HUES64 (cell line): ENCODE data around the gene CD177.
"Not testable (repeated sequence)": the region's sequence is repeated elsewhere in the genome, so short reads cannot be mapped to it uniquely, and the experiment has no call there.

Experiments used
- H3K27ac ChIP-seq: 2 replicates; pipeline ENCODE4 v1.7.0; 2013; ENCODE audit warnings: low read depth, low read length, inconsistent platforms
- H3K27me3 ChIP-seq: 2 replicates; pipeline ENCODE4 v1.6.1; 2013; ENCODE audit warnings: mild to moderate bottlenecking, low read length; ENCODE audit not compliant: insufficient read depth
- H3K36me3 ChIP-seq: 2 replicates; pipeline ENCODE4 v1.6.1; 2013; ENCODE audit warnings: mild to moderate bottlenecking, low read length; ENCODE audit not compliant: insufficient read depth
- H3K4me1 ChIP-seq: 2 replicates; pipeline ENCODE4 v1.6.1; 2013; ENCODE audit warnings: mild to moderate bottlenecking, low read length, moderate library complexity; ENCODE audit not compliant: insufficient read depth
- H3K4me3 ChIP-seq: 2 replicates; pipeline ENCODE4 v1.5.1; 2013; ENCODE audit warnings: mild to moderate bottlenecking, low read length, moderate library complexity
- H3K9ac ChIP-seq: 2 replicates; pipeline ENCODE4 v1.6.1; 2013; ENCODE audit warnings: mild to moderate bottlenecking, low read depth, low read length
- H3K9me3 ChIP-seq: 2 replicates; pipeline ENCODE4 v1.6.1; 2013; ENCODE audit warnings: low read depth, low read length; ENCODE audit not compliant: insufficient read depth
- WGBS: fragments of 150-250, 120-280 bp; methylation state at CpG from one replicate; pipeline ENCODE4 v1.1.7; 2013; ENCODE audit warnings: missing lambda C conversion rate; 5-methylcytosine and 5-hydroxymethylcytosine counted together

CD177 gene

GRCh38 chr19:43354305-43354627, 780 bp downstream of the CD177 start:
- no peaks in the 10 kb centered on the region for H3K4me1 ChIP-seq
- no peaks in the 10 kb centered on the region for H3K9me3 ChIP-seq
- 1% methylated on average over 19 of the region's 19 CpGs for WGBS
- H3K36me3 ChIP-seq, result no peaks in the 10 kb centered on the region
- peaks cover 9% of the 10 kb centered on the region for H3K27me3 ChIP-seq
- peak overlapping the region; percentile 84 for H3K4me3 ChIP-seq
- no peak overlapping the region for H3K27ac ChIP-seq
- 0 out of 2 replicates have a peak overlapping the region, but pooled peaks have one; percentile 29 for H3K9ac ChIP-seq

GRCh38 chr19:43356749-43357148, 3.3 kb downstream of the CD177 start:
- H3K4me3 ChIP-seq, H3K27me3 ChIP-seq, H3K9me3 ChIP-seq, H3K9ac ChIP-seq, H3K27ac ChIP-seq, H3K36me3 ChIP-seq, H3K4me1 ChIP-seq: not testable (repeated sequence)
- no CpG with 5 or more reads among the region's 3 CpGs for WGBS

- 94% methylated on average over 7 of the region's 8 CpGs for WGBS
- no peaks in the 10 kb centered on the region for H3K27me3 ChIP-seq
- no peak overlapping the region for H3K4me3 ChIP-seq
Observed at GRCh38 chr19:43362179-43362578, 8.7 kb downstream of the CD177 start.

GRCh38 chr19:43362745-43363144, 9.3 kb downstream of the CD177 start:
- no peak overlapping the region for H3K9ac ChIP-seq
- H3K27me3 ChIP-seq, result no peaks in the 10 kb centered on the region
- H3K27ac ChIP-seq, result no peak overlapping the region
- no peak overlapping the region for H3K4me3 ChIP-seq
- no peaks in the 10 kb centered on the region for H3K36me3 ChIP-seq
- H3K4me1 ChIP-seq, result no peaks in the 10 kb centered on the region
- WGBS, result 89% methylated on average over 11 of the region's 11 CpGs
- no peaks in the 10 kb centered on the region for H3K9me3 ChIP-seq

More at GRCh38 chr19:43362179-43362578, 8.7 kb downstream of the CD177 start:
- no peak overlapping the region for H3K9ac ChIP-seq
- H3K9me3 ChIP-seq, result no peaks in the 10 kb centered on the region
- no peak overlapping the region for H3K27ac ChIP-seq
- no peaks in the 10 kb centered on the region for H3K36me3 ChIP-seq
- no peaks in the 10 kb centered on the region for H3K4me1 ChIP-seq

DNA sequence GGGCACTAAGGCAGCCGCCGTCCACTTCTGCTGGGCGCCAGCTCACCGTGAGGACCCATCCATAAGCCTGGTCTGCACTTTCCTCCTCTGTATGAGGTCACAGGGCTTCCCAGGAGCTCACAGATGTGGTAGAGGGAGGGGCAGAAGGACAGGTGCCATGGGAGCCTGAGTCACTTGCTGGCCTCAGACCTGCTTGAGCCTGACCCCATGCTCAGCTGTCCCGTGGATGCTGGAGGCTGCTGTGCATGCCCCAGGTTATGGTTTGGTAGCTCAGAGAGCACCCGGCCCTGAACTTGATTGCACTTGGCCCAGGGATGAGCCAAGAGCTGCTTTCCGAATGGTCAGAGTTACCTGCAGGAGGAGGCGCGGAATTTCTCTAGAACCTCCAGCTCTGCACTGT, 12.2 kb downstream of the CD177 start:
- H3K9ac ChIP-seq, H3K4me1 ChIP-seq, H3K36me3 ChIP-seq, H3K9me3 ChIP-seq, H3K27ac ChIP-seq, H3K27me3 ChIP-seq, H3K4me3 ChIP-seq: not testable (repeated sequence)
- WGBS, result 90% methylated on average over 5 of the region's 9 CpGs

GRCh38 chr19:43367822-43368221, 14.3 kb downstream of the CD177 start:
- no peak overlapping the region for H3K4me3 ChIP-seq
- WGBS, result 87% methylated on average over 2 of the region's 2 CpGs
- H3K9me3 ChIP-seq, result no peaks in the 10 kb centered on the region
- H3K4me1 ChIP-seq, result no peaks in the 10 kb centered on the region
- 0 out of 2 replicates have a peak, but pooled peaks cover 2% of the 10 kb centered on the region for H3K27me3 ChIP-seq
- no peak overlapping the region for H3K9ac ChIP-seq
- no peaks in the 10 kb centered on the region for H3K36me3 ChIP-seq
- no peak overlapping the region for H3K27ac ChIP-seq

DNA sequence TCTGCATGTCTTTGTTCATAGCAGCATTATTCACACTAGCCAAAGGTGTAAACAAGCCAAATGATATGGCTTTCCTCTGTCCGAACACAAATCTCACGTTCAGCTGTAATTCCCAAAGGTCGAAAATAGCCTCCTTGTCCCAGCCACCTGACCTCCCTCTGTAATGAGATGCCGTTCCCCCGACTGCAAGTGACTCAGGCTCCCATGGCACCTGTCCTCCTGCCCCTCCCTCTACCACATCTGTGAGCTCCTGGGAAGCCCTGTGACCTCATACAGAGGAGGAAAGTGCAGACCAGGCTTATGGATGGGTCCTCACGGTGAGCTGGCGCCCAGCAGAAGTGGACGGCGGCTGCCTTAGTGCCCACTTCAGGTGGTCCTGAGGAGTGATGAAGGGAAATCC, 15.4 kb downstream of the CD177 start:
- not testable (repeated sequence) for H3K4me1 ChIP-seq, H3K27ac ChIP-seq
- WGBS, result 80% methylated on average over 5 of the region's 9 CpGs

DNA sequence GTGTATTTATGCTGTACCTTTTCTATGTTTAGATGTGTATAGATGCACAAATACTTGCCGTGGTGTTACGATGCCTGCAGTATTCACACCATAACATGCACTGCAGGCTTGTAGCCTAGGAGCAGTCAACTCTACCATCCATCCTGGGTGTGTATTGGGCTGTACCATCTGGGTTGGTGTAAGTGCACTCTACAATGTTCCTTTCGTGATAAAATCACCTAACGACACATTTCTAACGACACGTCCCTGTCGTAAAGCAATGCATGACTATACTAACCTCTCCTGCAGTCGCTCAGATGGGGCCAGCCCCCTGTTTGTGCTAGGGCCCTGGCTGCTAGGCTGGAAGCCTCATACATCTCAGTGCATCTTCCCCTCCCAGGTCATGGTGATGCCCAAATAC, 18.4 kb downstream of the CD177 start:
- H3K9ac ChIP-seq, result no peak overlapping the region
- 0 out of 2 replicates have a peak, but pooled peaks cover 2% of the 10 kb centered on the region for H3K27me3 ChIP-seq
- no peaks in the 10 kb centered on the region for H3K4me1 ChIP-seq
- H3K9me3 ChIP-seq, result no peaks in the 10 kb centered on the region
- no peaks in the 10 kb centered on the region for H3K36me3 ChIP-seq
- no peak overlapping the region for H3K4me3 ChIP-seq
- H3K27ac ChIP-seq, result no peak overlapping the region
- WGBS, result 94% methylated on average over 8 of the region's 8 CpGs

More for the DNA sequence above, 15.4 kb downstream of the CD177 start:
- not testable (repeated sequence) for H3K36me3 ChIP-seq, H3K9ac ChIP-seq, H3K27me3 ChIP-seq, H3K4me3 ChIP-seq, H3K9me3 ChIP-seq

GRCh38 chr19:43372462-43372861, 19.0 kb downstream of the CD177 start:
- Histone ChIP-seq H3K9ac (no peak overlapping the region), H3K9me3 (no peaks in the 10 kb centered on the region), H3K27me3 (0 out of 2 replicates have a peak, but pooled peaks cover 2% of the 10 kb centered on the region), H3K4me3 (no peak overlapping the region), H3K36me3 (no peaks in the 10 kb centered on the region), H3K4me1 (no peaks in the 10 kb centered on the region), H3K27ac (no peak overlapping the region)
- 91% methylated on average over 7 of the region's 7 CpGs for WGBS

GRCh38 chr19:43377624-43378023, 24.1 kb downstream of the CD177 start:
- H3K27me3 ChIP-seq, H3K4me1 ChIP-seq, H3K36me3 ChIP-seq, H3K9ac ChIP-seq, H3K27ac ChIP-seq, H3K9me3 ChIP-seq, H3K4me3 ChIP-seq: not testable (repeated sequence)
- no CpG with 5 or more reads among the region's 3 CpGs for WGBS

DNA sequence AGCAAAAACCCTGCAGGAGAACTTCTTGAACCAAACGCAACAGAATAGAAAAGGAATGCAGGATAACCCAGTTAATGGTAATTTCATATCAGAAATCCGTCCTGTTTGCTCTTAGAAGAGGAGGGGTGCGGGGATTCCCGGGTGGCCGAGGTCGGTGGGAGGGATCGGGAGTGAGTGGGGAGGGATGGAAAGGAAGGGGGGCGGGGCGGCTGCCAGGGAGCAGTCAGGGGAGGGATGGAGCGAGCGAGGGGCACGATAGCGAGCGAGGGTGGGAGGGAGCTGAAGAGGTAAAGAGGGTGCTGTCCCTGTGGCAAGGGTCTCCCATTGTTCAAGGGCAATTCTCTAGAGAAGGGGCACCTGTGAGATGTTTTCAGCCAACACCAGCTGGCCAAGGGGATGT, 26.5 kb downstream of the CD177 start:
- no peak overlapping the region for H3K4me3 ChIP-seq
- 0 out of 2 replicates have a peak, but pooled peaks cover 7% of the 10 kb centered on the region for H3K4me1 ChIP-seq
- H3K27ac ChIP-seq, result no peak overlapping the region
- no peaks in the 10 kb centered on the region for H3K36me3 ChIP-seq
- H3K27me3 ChIP-seq, result no peaks in the 10 kb centered on the region
- H3K9me3 ChIP-seq, result no peaks in the 10 kb centered on the region
- 53% methylated on average over 14 of the region's 14 CpGs for WGBS
- no peak overlapping the region for H3K9ac ChIP-seq

DNA sequence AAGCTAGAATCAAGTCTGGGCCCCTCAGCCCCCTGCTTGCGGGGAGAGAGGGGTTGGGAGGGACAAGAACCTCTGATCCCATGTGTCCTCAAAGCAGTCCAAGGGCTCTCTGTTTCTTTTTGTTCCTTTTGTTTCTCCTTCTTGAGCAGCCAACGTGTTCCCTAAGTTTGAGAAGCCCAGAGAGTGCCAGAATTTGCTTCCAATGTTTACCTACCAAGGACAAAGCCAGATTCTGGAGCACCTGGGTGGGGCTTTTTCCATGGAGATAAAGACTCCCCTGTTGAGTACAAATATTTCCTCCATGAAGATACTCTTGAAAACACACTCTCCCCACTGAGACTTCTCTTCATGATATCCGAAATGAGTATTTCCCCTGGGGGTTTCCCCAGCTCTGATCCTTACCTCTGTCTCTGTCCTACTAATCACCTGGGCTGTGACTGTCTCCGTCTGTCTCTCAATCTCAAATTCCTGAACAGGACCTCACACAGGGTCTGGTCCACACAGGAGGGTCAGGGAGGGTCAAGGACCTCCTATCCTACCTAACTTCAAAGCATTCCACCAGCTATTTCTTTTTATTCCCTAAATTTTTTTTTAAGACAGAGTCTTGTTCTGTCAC, 27.4 kb downstream of the CD177 start:
- no peak overlapping the region for H3K4me3 ChIP-seq
- no peaks in the 10 kb centered on the region for H3K27me3 ChIP-seq
- WGBS, result 76% methylated on average over 4 of the region's 4 CpGs

More for the DNA sequence above, 27.4 kb downstream of the CD177 start:
- Histone ChIP-seq H3K27ac (no peak overlapping the region), H3K36me3 (no peaks in the 10 kb centered on the region), H3K9ac (no peak overlapping the region), H3K4me1 (0 out of 2 replicates have a peak, but pooled peaks cover 7% of the 10 kb centered on the region), H3K9me3 (no peaks in the 10 kb centered on the region)
